GM18502 (cell line): Measurements from ENCODE around the gene ATP6V1A.
A peak's percentile ranks its signal among the peaks of the same experiment; 100 is the strongest.
"Not testable (repeated sequence)": the region's sequence is repeated elsewhere in the genome, so short reads cannot be mapped to it uniquely, and the experiment has no call there.

Source experiments
- ATAC-seq: cut with Tn5 transposase; IDR thresholded peaks from one replicate; pipeline ENCODE4 v1.9.1; 2021; ENCODE audit warnings: mild to moderate bottlenecking; ENCODE audit not compliant: unreplicated experiment, poor library complexity

The ATP6V1A gene

DNA sequence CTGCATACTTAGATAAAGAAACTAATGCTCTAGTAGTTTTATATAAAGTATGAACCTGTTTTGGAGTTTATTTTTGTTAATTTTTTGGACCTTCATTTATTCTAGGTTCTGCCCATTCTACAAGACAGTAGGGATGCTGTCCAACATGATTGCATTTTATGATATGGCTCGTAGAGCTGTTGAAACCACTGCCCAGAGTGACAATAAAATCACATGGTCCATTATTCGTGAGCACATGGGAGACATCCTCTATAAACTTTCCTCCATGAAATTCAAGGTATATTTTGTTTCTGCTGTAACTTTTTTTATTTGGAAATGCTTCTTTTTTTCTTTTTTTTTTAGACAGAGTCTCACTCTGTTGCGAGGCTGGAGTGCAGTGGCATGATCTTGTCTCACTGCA, 58.4 kb downstream of the ATP6V1A start:
- no peak for ATAC-seq

DNA sequence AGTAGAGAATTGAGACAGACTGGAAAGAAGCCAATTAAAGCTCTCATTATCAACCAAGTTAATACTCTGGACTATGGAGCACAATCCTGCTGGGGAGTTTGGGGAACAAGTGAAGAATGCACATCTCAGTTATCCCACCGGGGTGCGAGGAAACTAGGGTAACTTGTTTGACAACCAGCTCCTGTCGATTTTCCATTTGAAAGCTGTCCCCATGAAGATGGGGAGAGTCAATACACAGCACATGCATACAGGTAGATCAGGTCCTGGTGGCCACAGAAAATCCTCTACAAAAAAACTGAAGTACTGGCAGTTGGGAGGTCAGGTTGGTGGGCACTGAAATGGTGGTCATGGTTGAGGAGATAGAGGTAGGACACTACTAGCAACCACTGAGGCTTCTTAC, 66.0 kb downstream of the ATP6V1A start:
- no peak for ATAC-seq

DNA sequence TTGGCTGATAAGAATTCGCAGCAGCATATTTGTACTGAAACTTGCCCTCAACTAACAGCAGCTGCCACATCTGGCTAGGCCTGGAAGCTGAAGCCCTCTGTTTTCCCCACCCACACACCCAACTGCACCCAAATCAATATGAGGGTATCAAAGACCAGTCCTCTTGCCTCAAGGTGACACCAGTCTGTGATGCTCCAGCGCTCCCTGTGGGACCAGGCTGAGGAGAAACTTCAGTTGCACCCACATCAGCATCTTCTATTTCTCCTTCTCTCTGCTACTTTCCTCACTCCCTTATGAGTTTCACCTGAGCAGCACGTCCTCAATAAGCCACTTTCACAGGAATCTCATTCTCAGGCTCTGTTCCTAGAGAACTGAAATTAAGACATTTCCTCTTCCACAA, 73.0 kb downstream of the ATP6V1A start:
- ATAC-seq: no peak

DNA sequence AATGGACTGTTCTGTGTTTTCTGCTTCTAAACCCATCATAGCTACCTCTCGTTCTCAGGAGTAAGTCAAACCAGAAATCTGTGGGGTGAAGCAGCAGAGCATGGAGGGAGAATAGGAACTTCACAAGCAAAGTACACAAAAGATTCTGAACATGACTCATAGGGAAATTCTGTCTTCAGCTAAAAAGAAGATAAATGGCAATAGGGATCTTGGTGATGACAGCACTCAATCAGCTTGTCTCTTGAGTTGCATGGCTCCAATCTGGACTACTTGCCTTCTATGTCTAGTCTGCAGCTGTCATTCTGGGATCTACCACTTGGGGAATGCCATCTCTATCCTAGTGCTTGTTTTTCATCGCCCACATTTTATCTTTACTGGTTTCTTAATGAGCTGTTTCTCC, 78.3 kb downstream of the ATP6V1A start:
- peak; percentile 74 for ATAC-seq

DNA sequence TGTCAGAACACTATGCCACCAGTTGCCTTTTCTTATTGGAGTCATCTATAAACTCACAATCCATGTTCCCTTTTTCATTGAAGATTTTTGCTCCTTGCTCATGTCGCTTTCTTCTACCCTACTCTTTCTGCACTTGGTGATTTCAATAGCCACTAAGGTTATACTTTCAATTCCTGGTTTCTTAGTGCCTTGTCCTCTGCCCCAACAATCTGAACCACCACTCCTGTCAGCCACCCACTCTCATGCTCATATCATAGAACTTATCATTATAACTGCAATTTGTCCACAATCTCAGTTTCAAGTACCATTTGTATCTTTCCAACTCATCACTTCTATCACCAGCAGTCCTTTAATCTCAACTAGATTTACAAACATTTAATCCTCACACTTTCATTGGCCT, 81.8 kb downstream of the ATP6V1A start:
- ATAC-seq: peak; percentile 36

DNA sequence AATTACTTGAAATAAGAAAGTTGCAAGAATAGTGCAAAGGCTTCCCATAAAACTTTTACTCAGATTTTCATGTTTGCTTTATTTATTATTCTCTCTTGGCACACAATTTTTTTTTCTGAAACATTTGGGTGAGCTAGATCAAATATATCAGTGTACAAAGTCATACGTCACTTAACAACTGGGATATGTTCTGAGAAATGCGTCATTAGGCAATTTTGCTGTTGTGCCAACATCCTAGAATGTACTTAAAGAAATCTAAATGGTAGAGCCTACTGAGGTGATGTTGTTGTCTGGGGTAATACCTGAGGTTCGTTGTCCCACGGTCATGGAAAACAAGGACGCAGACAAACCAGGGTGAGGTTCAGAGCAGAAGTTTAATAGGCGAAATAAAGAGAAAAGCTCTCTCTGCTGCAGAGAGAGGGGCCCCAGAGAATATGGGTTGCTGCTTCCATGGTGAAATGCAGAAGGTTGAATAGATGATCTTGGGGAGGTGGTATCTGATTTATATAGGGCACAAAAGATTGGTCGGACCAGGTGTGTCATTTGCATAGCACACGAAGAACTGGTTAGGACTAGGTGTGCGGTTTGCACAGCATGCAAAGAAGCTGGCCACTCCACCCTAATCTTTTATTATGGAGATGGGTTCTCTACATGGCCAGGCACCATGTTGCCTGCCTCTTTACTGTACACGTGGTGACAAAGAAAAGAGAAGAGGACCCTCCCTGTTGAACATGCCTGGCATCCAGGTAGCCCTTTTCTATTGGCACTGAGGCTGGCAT, 82.9 kb downstream of the ATP6V1A start:
- peak; percentile 33 for ATAC-seq

DNA sequence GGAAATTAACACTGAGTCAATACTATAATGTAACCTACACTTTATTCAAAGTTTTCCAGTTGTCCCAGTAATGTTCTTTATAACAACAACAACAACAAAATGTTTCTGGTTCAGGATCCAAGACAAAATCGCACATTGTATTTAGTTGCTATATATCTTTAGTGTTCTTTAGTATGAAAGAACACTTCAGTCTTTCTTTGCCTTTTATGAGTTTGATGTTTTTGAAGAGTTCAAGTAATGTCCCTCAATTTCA, 84.2 kb downstream of the ATP6V1A start:
- ATAC-seq: no peak

DNA sequence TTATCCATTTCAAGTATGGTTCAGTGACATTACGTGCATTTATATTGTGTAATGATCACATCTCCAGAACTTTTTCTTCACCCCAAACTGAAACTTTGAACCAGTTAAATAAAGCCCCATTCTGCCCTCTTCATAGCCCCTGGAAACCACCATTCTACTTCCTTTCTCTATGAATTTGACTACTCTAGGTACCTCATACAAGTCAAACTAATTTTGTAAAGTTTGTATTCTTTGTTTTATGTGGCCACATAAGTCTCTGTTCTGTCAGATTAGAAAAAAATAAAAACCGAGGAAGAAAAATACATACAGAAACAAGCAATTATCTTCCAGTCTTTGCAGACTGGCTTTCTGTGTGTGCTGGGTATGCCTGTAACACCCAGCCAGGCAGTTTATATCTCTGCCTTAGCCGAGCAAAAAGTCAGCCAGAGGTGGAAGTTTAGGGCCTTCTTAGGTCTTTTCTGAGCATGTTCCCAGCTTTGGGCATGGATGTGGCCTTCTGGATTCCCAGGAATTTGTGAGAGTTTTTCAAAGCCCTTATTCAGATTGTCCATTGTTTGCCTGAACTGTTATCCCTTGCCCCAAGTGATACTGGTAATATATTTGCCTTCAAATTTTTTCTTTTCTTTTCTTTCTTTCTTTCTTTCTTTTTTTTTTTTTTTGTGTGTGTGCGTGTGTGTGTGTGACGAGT, 85.8 kb downstream of the ATP6V1A start:
- peak; percentile 42 for ATAC-seq

DNA sequence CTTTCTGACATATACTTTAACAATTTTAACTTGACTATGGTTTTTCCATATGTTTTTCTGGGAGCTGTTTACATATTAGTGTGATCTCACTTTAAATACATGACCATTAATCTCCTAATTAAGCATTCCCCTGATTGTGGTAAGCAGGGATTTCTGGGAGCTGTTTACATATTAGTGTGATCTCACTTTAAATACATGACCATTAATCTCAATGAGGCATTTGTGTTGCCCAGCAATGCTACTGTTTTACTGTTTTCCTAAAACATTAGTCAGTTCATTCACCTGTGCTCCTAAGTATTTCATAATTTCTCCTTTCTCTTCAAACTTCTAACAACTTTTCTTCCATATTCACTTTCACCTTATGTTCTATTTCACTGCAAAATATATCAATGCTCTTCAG, 88.1 kb downstream of the ATP6V1A start:
- no peak for ATAC-seq

DNA sequence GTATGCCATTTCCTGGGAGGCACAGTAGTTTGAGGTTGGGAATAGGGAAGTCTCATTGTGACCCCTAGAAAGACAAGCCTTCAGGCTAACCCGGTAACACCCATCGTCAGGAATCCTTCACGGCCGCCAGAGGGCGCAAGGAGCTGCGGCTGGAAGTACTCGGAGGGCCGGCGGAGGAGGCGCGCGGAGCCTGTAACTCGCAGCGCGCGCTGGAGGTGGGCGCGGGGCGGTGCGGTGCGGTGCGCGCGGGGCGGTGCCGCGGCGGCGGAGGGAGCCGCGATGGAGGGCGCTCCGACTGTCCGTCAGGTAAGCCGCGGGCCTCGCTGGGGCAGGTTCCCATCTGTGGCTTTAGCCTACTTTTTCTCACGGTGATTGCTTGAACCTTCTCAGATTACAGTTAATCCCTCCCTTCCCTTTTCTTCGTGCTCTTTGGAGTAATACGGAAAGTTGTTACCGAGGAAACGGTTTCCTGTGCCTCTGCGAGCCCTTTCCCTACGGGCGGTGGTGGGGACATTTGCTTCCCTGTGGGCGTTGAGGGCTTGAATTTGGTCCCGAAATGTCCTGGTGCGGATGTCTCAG, 91.9 kb downstream of the ATP6V1A start, which contains the start of gene GRAMD1C:
Gene GRAMD1C (plus strand): TSS at position 158 of the 579 bp plus-strand sequence. CDS start 122 bp downstream, at position 280.
- ATAC-seq: peak; percentile 96

DNA sequence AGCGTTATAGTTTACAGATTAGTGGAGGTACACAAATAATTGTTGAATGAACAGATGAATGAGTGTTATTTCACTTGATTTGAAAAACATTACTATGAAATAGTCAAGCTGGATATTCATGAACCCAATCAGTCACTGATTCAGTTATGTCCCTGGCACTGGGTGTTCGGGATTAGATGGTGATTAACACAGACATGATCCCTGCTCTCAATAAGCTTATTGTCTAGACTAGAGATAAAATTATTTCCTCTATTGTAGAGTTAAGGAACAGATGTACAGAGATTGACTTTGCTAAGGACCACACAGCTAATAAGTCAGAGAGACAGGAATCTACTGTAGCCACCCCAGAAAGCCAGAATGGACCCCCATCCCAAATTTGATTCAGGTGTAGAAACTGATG, 92.7 kb downstream of the ATP6V1A start:
- ATAC-seq: no peak

DNA sequence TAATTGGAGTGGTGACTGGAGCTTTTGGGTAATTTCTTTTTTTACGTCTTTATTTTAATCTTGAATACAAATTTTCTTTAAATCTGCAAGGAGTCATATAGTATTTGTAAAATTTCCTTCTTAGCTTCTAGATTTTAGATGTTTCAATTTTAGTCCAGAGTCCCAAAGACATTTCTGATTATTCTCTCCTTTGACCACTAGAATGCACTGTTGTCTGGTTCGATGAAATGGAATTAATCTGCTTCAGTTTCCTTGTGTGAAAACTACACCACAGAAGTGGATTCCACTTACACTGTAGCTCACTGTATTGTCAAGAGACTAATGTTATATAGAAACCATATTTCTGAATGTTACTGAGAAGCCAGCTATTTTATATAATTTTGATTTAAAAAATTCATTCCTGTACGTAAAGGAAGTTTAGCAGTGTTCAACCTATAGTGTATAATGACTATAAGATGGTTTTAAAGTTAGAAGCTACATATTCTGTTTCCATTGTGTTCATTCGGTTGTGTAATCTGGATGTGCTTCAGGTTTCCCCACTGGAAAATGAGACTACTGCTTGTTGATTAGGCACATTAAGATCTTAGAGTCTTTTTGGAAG, 97.9 kb downstream of the ATP6V1A start:
- ATAC-seq: peak; percentile 50

DNA sequence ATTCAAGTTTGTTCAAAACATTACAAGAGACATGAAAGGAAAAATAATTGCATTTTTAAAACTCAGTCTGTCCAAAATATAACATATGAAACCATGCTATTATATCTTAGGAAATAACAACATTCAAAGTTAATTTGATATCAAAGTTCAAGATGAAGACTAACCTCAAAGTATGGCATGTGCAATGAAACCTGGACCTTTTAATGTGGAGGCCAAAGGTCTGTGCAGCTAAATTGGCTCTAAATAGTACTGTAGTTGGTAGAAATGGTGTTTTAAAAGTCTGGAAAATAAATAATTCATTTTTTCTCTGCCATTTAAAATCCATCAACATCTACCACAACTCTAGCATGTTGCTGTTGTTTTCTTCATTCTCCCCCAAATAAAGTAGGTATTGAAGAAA, 100.4 kb downstream of the ATP6V1A start:
- ATAC-seq: no peak

DNA sequence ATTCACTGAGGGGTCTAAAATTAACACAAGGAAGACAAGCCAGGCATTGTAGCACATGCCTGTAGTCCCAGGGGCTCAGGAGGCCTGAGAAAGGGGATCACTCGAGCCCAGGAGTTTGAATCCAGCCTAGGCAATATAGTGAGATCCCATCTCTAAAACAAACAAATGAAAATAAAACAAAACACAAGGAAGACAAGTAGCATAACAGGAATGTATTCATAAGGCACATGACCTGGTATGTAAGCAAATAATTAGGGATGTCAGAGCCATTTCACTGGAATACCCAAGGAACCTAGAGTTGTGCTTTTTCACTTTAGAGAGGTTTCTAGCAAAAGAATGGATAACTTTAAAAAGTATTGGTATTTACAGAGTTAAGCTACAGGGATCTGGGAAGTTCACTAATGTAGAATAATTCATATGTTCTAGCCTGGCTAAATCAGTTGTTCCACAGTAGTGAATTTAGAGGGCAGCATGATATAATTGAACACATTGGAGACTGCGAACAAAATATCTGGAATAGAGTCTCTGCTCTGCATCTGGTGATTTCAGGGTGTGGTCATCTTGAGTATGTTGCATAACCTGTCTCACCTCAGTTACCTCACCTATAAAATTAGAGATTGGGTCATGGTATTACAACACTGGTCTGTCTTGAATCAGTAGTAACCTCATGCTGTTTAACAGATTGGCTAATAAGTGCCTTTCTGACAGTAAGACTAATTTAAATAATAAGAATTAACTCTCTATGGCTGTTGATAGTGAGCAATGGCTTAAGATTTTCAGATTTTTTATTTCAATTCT, 101.0 kb downstream of the ATP6V1A start:
- ATAC-seq: no peak

DNA sequence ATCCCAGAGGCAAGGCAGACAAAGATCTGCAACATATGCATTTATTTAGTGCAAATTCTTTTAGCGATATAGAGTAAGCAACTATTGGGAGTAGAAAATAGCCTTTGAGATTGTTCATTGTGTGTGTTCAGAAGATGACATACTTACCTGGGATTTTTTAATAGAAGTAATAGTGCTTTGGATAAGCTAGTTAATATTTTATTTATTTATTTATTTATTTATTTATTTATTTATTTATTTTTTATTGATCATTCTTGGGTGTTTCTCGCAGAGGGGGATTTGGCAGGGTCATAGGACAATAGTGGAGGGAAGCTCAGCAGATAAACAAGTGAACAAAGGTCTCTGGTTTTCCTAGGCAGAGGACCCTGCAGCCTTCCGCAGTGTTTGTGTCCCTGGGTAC, 102.2 kb downstream of the ATP6V1A start:
- ATAC-seq: not testable (repeated sequence)

DNA sequence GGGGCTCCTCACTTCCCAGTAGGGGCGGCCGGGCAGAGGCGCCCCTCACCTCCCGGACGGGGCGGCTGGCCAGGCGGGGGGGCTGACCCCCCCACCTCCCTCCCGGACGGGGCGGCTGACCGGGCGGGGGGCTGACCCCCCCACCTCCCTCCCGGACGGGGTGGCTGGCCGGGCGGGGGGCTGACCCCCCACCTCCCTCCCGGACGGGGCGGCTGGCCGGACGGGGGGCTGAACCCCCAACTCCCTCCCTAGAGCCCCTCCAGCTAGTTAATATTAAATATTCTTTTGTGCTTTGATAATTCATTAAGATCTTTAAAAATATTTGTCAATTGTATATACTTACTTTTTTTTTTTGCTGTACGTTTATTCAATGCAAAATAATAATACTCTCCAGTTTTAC, 103.0 kb downstream of the ATP6V1A start:
- ATAC-seq: not testable (repeated sequence)

DNA sequence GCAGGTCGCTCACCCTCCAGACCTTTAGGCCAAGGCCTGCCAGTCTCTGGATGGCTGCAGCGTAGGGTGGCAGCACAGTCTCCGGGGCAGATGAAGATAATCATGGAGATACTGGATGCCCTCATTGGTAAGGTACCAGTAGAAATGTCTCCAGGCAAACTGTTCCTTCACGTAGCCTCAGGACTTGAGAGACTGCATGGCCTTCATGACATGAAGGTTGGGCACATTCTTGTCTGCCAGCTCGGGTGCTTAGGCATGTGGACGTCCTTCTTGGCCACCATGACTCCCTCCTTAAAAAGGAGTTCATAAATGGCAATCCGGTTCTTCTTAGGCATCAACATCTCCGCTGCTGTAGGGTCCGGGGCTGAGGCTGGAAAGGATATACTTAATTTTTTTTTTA, 103.6 kb downstream of the ATP6V1A start:
- ATAC-seq: not testable (repeated sequence)

DNA sequence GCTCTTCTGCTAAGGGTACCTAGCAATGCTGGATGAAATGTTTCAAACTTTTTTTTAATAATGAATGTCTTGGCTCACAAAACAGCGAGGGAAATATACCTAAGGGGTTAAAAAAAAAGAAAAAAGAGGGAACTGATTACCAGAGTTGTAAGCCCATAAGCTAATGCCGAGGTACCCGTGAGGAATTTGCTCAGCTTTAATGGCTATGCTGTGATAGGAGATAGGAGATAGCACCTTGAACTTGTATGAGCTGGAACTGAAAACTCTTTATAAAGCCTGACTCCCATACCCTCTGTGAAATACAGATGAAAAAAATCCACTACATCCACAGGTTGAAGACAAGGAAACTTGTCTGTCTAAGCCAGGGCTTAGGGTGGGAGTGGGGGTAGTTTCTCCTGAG, 105.7 kb downstream of the ATP6V1A start:
- no peak for ATAC-seq
